SH-SY5Y (cell line): ENCODE data around the gene LAMTOR5.

Experiments
- GATA2 ChIP-seq: IDR thresholded peaks from 2 replicates; pipeline ENCODE4 v1.6.1; 2011; ENCODE audit warnings: mild to moderate bottlenecking, low read depth, low read length
- GATA3 ChIP-seq: IDR thresholded peaks from 2 replicates; pipeline ENCODE4 v1.6.1; 2011; ENCODE audit warnings: low read depth, mild to moderate bottlenecking, low read length, moderate library complexity

LAMTOR5 gene

DNA sequence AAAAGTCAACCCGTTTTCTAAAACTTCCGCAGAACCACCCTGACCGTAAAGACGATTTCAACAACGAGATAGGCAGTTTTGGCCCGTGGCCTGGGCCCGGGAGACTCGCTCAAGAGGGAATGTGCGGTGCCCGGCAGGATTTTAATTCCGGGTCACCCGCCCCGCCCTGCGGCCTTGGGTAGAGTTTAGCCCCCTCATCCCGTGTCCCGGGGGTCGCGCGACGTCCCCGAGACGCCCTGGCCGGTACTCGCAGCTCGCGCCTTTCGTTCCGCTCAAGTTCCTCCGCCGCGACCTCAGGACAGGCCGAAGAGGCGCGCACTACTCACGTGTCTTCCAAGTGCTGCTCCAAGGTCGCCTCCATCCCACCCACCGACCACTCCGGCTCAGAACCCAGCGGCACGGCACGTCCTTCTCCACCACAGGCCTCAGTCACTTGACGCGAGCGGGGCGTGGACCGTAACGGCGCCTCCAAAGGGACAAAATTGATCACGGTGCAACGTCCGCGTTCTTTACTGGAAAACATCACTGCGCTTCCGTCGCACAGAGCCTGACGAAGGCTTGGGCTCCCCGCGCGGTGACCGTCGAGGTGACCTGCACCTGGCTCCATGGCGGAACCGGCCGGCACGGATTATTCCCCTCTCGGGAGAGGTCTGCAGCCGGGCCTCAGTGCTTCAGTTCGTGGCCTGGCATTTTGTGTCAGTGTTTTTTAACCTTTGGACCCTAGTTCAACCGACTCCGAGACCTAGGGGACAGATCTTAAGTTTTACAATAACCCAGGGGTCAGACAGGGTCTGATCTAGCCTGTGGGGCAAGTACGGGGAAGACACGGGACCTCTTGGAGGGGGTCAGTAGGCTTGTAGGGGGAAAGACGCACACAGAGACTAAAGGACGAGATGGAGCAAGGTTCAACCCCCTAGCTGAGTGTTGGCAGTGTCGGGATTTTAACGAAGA, at the start of gene LAMTOR5:
Gene LAMTOR5, minus strand, starts transcription at position 435 of the 951 bp plus-strand sequence. Its CDS starts 74 bp downstream, at position 361.
- TF ChIP-seq GATA2 (no peak), GATA3 (no peak)

DNA sequence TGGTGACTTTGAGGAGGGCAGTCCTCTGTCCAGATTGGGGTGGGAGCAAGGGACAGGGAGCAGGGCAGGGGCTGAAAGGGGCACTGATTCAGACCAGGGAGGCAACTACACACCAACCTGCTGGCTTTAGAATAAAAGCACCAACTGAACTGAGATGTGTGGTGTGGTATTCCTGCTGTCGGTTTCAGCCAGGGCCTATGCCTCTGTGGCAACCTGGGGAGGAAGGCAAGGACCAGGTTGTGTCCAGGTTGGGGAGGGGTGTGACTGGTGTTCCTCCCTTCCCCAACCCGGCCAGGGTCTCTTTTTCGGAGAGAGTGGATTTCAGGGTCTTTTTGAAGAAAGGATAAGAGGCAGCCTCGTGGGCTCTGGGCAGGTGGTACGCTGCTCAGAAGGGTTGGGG, 49.7 kb upstream of the LAMTOR5 start:
- TF ChIP-seq GATA2 (no peak), GATA3 (no peak)

DNA sequence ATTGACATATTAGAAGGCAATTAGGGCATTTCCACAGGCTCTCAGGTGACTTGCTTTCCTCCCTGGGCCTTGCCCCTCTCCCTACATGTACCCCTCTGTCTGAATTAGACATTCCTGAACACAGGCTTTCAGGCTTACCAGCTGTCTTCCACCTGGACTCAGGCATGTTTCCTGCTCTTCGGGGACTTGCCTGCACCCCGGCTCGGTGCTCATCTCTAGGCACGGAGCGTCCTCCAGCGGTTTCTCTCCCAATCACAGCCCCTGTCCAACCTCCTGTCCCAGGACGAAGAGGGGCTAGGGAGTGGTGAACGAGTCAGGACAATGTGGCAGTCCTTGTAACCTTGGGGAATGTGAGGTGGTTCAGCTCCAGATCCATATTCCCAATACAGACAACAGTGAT, 47.7 kb upstream of the LAMTOR5 start:
- TF ChIP-seq GATA2 (no peak), GATA3 (no peak)

DNA sequence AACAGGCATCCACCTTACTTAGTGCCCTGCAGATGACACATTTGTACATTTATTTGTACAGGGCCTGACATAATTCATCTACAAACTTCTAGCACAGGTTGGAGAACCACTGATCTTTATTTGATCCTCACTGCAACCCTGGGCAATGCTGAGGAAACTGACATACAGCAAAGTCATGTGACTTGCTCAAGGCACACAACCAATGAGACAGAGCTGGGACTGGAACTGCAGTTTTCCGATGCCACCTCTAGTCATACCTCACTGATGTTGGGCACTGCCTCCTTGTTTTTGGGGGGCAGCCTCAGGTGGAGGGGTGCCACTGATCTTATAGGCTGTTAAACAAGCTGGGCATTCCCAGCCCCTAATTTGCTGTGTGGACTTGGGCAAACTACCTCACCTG, 46.8 kb upstream of the LAMTOR5 start:
- TF ChIP-seq GATA2 (no peak), GATA3 (no peak)

DNA sequence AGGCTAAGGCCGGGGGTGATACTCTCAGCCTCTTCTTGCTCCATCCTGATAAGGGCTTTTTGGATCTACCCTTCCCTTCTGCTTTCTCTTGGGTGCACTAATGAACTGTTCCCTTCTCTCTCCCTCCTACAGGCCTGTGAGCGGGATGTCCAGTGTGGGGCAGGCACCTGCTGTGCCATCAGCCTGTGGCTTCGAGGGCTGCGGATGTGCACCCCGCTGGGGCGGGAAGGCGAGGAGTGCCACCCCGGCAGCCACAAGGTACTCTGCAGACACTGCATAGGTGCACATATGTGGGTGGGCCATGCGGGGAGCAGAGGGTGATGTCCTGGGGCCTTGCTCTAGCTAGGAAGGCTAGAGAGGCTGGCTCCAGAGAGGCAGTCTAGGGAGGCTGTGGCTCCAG, 46.3 kb upstream of the LAMTOR5 start:
- TF ChIP-seq GATA3 (no peak), GATA2 (no peak)

DNA sequence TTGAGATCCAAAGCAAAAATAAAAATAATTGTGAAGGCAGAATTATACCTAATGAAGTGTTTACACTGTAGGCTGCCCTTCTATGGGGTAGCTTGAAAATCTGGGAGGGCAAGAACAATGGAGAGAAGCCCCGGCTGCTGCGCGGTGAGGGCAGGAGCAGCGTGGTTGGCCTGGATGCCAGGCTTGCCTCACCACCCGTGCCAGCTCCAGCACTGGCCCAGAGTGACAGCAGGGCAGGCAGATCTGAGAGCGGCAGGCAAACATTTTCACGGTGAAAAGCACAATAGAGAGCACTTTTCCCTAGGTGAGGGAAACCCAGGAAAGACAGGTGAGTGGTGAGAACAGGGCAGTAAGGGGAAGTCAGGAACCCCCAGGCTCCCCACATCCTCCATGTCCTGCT, 44.8 kb upstream of the LAMTOR5 start:
- no peak for TF ChIP-seq GATA2
- TF ChIP-seq GATA3: no peak

DNA sequence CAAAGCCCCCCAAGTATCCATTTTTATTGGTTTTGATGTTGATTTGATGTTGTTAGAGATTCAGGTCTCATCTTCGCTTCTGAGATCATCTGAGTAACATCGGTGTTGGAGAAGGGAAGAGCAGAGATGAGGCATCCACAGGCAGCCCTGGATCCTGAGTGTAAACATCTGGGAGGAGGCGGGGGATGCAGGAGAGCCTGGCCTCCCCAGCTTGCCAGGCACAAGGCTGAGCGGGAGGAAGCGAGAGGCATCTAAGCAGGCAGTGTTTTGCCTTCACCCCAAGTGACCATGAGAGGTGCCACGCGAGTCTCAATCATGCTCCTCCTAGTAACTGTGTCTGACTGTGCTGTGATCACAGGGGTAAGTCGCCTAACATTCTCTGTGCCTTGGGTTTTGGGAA, 43.4 kb upstream of the LAMTOR5 start, which contains the start of gene PROK1:
Gene PROK1, plus strand, starts transcription at position 221 of the 400 bp plus-strand sequence. Its CDS starts 68 bp downstream, at position 289.
- TF ChIP-seq GATA3 (no peak), GATA2 (no peak)

DNA sequence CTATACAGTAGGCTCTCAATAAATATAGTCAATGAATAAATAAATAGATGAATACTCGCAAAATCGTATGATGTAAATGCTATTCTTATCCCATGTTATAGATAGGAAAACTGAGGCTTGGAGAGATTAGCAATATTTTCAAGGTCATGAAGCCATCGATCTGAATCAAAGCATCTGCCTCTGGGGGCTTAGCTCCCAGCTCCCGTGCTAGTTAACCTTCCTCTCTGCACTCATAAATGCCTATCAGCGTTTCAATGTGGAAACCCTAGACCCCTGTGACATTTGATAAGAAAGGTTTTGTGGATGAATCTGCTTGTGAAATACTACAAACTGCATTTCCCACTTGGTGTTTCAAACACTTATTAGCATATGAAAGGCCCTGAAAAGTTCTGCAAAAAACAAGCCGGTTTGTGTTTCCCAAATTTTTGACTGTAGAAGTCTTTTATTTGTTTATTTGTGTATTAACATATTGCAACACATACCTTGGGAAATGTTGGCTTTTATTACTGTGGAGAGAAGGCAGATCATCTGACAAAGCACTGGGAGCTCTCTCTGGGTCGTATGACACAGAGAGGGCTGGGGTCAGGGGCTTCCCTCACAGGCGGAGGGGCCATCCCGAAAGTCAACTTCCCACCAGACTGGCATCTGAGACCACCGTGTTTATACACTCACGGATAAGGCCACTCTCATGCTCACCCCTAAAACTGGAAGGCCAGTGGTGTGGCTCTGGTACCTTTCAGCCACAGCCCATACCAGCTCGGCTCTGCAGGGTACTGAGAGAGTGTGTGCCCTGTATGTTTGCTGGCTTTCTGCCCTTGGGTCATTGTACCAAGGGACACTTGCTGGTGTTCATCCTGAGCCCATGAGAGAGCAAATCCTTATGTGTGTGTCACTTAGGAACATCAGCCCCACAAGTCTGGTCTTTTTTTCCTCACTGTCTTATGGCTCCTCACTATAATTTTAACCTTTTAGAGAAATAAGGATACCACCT, 42.5 kb upstream of the LAMTOR5 start:
- TF ChIP-seq GATA2: no peak
- no peak for TF ChIP-seq GATA3

DNA sequence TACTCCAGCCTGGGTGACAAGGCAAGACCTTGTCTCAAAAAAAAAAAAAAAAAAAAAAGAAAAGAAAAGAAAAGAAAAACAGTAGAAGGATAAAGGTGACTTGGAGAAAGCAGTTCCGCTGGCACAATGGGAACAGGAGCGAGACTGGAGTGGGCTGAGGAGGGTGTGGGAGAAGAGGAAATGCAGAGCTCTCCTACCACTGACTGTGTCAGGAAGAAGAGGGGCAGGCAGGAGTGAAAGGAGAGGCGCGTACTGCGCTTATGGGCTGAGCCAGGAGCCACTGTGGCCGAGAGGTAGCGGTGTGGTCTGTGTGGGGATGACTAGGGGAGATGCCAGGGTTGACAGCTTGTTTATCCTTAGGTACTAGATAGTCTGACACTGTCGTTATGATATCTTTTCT, 37.1 kb upstream of the LAMTOR5 start:
- no peak for TF ChIP-seq GATA3
- no peak for TF ChIP-seq GATA2

DNA sequence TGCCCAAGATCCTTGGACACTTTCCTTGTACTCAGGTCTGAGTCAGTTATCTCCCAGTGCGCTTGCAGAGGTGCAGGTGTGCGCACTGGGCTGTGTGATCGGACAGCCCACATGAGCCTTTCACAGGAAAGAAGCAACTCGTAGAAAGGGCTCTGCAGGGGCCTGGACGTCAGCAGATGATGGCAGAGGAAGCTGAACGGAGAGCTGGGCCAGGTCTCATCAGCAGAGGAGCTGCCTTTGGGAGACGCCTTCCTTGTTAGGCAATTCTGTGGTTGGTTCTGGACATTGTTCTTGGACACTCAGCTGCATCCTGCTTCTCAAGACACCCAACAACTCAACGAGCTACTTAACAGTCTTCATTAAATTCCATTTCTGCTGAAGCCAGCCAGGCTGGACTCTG, 36.0 kb upstream of the LAMTOR5 start:
- TF ChIP-seq GATA3: no peak
- TF ChIP-seq GATA2: no peak

DNA sequence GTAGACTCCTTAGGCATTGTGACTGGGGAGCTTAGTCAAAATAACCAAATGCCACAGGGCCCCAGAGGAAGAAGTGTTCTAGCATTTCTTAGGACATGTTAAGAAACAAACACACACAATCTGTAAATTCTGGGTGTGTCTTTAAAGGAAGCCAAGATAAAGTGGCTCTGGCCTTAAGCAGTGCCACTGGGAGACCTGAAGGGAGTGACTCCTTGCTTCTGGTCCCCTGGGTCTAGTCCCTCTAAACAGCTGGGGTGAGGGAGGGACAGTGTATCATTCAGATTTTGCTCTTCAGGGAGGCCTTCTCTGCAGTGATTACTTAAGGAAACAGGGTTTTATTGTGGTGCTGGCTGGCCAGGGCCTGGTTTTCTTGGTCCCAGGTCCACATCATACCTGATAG, 34.4 kb upstream of the LAMTOR5 start:
- no peak for TF ChIP-seq GATA3
- TF ChIP-seq GATA2: no peak

DNA sequence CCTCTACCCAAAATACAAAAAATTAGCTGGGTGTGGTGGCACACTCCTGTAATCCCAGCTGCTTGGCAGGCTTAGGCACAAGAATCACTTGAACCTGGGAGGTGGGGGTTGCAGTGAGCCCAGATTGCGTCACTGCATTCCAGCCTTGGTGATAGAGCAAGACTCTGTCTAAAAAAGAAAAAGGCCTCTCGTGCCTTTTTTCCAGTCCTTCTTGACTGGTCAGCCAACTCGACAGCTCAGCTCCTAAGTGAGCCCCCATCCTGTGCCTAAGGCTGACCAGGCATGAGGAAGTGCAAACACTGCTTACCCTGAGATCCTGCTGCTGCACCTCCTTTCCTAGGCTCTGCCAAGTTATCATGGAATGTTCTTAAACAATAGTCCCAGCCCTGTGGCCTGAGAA, 33.4 kb upstream of the LAMTOR5 start:
- TF ChIP-seq GATA2: no peak

DNA sequence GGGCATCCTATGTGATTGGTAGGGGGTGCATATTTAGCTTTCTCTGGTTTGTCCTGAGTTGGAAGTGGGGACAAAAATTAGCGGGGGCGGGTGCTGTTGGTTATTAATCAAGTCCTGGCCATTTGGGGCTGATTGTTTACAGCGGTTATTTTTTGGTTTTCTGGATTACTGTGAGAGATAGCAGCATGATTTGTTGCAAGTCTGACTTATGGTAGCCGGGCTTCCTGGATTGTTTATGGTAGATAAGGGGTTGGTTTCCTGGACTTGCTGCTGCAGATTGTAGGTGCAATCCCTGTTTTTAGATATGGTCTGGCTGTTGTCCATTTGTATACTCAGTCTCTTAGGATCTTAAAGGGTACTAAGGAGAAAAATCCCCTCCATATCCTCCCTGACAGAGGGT, 31.4 kb upstream of the LAMTOR5 start:
- TF ChIP-seq GATA2 (no peak), GATA3 (no peak)

DNA sequence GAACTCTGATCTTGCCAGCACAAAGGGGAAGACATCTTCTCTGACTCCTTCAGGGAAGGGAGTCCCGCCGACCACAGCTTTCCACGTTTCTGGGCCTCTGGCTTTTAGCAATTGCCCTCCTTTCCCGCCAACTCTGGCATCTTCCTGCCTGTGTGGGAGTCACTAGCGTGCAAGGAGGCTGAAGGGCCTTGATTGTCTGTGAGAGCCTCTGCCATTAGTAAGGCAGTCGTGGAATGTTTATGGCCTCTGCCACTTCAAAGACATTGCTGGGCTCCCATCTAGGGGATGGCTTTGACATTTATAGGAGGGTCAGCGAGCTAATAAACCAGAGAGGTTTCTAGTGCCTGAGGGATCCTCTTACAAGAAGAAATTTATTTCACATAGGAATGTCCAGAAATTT, 29.1 kb upstream of the LAMTOR5 start:
- TF ChIP-seq GATA3 (no peak), GATA2 (no peak)
